K562 treated with DMSO at 1 percent for 48 hours (cell line): Measurements from ENCODE around the gene KIF3B. TPM values are rescaled to one million over a fixed set of nuclear protein-coding genes. Genes with fewer than 3 reads are reported as not detected.

ENCODE experiments used
- total RNA-seq: library from RNA; unstranded; fragments of 300-600 nt; gene quantifications from 2 replicates; pipeline ENCODE4 v1.2.3, GENCODE V29; 2022; ENCODE audit warnings: low replicate concordance; ENCODE audit errors: extremely low read depth

KIF3B gene
- not detected in 2 replicates for total RNA-seq

DNA sequence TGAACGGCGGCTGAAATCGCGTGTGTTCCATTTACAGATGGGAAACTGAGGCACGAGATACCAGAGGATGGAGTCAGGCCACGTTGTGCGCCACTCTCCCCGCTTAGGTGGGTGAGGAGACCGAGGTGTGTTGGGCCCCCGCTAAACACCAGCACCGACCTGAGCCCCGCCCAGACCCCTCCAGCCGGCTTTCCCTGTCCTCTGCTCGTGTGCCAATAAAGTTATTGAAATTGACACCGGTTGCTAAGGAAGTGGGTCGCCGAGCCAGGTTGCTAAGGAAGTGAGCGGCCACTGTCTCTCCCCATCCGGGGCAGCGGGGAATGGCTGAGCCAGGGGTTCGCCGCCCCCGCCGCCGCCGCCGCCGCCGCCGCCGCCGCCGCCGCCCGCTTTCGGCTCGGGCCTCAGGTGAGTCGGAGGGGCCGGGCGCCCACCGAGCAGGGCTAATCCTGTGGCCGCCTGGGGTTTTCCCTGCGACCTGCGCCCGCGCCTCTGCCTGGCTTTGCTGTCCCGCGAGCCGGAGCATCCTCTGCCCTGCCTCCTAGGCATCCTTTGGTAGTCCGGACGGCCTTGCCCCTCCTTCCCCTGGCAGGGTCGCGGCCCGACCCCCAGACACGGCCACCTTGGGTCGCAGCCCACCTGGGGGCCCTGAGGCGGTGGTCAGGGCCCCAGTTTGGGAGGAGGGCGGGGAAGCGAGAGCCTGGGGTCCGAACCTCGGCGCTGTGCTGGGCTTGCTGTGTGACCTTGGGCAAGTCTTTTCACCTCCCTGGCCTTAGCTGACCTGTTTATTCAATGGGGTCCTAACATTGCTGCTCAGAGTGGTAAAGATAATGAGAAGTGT is at the start of gene KIF3B:
KIF3B (plus strand) TSS at position 291 of the 838 bp plus-strand sequence. CDS start 32,127 bp downstream, outside the sequence.

GRCh38 chr20:32357869-32358631 is 80.6 kb downstream of the KIF3B start, which contains the start of gene ASXL1:
Gene ASXL1 (plus strand): TSS chr20:32358331. CDS start chr20:32358776, 445 bp downstream.

Other genes starting within 250 kb of the KIF3B start
- gene HCK, start 225.4 kb upstream of the KIF3B start, total RNA-seq, result not detected in 2 replicates
- gene TM9SF4, start 167.9 kb upstream of the KIF3B start, total RNA-seq, result not detected in 2 replicates
- not detected in 2 replicates for gene PLAGL2, start 69.9 kb upstream of the KIF3B start, total RNA-seq
- gene POFUT1, start 69.8 kb upstream of the KIF3B start, total RNA-seq, result not detected in 2 replicates
- not detected in 2 replicates for gene ASXL1, start 80.7 kb downstream of the KIF3B start, total RNA-seq